ENCODE measurements around the gene GFOD1. TPM values are rescaled to one million over a fixed set of nuclear protein-coding genes. Genes with fewer than 3 reads are reported as not detected.

The GFOD1 gene
- polyA plus RNA-seq, 1 of the 3 experiments (the other 2 are of a cell fraction), result 1.6 TPM

DNA sequence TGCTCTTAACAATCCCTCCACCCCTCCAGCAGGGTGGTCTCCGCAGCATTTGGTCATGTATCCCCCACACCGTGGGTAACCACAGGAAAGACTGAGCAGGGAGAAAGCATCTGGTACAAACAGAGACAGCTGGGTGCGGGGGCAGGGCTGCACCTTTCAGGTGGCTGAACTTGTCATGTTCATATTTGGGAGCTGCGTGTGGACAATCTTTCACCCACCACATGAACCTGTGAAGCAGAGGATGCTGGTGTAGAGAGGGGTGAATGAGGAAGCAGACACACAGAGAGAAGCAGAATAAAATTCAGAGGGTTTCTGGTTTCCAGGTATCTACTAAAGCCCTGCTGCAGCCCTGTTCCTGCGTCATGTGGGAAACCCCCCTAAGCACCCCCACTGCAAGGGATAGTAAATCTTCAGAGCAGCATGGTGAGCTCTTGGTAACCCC is 8.9 kb downstream of the GFOD1 start:
- TF ChIP-seq NFIC (IDR thresholded peaks at IDR 0.05; ENCODE audit: borderline replicate concordance) (no peak), EP300 (IDR thresholded peaks at IDR 0.05; ENCODE audit: borderline replicate concordance in 1 of 2, low read depth in 1 of 2, low read length in 1 of 2) (no peak), RXRA (IDR thresholded peaks at IDR 0.05; ENCODE audit: borderline replicate concordance, low read depth) (no peak), TAF1 (IDR thresholded peaks at IDR 0.05; ENCODE audit: borderline replicate concordance, low read depth, low read length) (no peak)
- TF ChIP-seq, protein P1, sequence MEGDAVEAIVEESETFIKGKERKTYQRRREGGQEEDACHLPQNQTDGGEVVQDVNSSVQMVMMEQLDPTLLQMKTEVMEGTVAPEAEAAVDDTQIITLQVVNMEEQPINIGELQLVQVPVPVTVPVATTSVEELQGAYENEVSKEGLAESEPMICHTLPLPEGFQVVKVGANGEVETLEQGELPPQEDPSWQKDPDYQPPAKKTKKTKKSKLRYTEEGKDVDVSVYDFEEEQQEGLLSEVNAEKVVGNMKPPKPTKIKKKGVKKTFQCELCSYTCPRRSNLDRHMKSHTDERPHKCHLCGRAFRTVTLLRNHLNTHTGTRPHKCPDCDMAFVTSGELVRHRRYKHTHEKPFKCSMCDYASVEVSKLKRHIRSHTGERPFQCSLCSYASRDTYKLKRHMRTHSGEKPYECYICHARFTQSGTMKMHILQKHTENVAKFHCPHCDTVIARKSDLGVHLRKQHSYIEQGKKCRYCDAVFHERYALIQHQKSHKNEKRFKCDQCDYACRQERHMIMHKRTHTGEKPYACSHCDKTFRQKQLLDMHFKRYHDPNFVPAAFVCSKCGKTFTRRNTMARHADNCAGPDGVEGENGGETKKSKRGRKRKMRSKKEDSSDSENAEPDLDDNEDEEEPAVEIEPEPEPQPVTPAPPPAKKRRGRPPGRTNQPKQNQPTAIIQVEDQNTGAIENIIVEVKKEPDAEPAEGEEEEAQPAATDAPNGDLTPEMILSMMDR (IDR thresholded peaks at IDR 0.05), result no peak
- CTCF ChIA-PET, result interaction anchor here (0.6 to 0.9 kb wide), 2 partner anchors 24 to 567 kb away, joined by 3 read pairs; no protein-coding TSS in a partner anchor

GRCh38 chr6:13474787-13475186 is 12.6 kb downstream of the GFOD1 start:
- H3K27me3 ChIP-seq (ENCODE audit: insufficient read depth), result no peaks in the 10 kb centered on the region
- H3K9me3 ChIP-seq, result no peaks in the 10 kb centered on the region
- no peak overlapping the region for H3K27ac ChIP-seq (ENCODE audit: low read depth in 2 of 2, low read length in 1 of 2)
- H3K79me2 ChIP-seq (ENCODE audit: insufficient read depth), result no peaks in the 10 kb centered on the region
- POLR2A ChIA-PET, result no interaction called here
- H4K20me1 ChIP-seq (ENCODE audit: insufficient read depth), result no peaks in the 10 kb centered on the region
- no peaks in the 10 kb centered on the region for H3F3A ChIP-seq (replicated peaks; ENCODE audit: insufficient read depth)
- H3K4me3 ChIP-seq (ENCODE audit: low read depth in 2 of 2, low read length in 1 of 2), result no peak overlapping the region
- 81% methylated on average over 3 of the region's 3 CpGs for WGBS (ENCODE audit: low lambda C conversion rate)
- H3K4me2 ChIP-seq, result no peak overlapping the region
- no peak for DNase-seq
- CTCF ChIA-PET, result interaction anchor here (1.2 kb wide), 1 partner anchor 100 kb away, joined by 3 read pairs; the partner anchor contains the start of gene SIRT5
- no peak for TF ChIP-seq NRF1 (IDR thresholded peaks at IDR 0.05; ENCODE audit: low read depth, low read length)
- TF ChIP-seq, protein P1 (IDR thresholded peaks at IDR 0.05), result no peak
- TF ChIP-seq MXI1 (IDR thresholded peaks at IDR 0.05; ENCODE audit: low read depth, low read length), result no peak
- TF ChIP-seq RCOR1 (IDR thresholded peaks at IDR 0.05; ENCODE audit: low read length), result no peak
- no peak for TF ChIP-seq RXRA (IDR thresholded peaks at IDR 0.05; ENCODE audit: borderline replicate concordance, low read depth)
- TF ChIP-seq TEAD4 (IDR thresholded peaks at IDR 0.05; ENCODE audit: borderline replicate concordance, insufficient read depth), result no peak
- TF ChIP-seq JUND (IDR thresholded peaks at IDR 0.05), result no peak
- TF ChIP-seq, protein P2, sequence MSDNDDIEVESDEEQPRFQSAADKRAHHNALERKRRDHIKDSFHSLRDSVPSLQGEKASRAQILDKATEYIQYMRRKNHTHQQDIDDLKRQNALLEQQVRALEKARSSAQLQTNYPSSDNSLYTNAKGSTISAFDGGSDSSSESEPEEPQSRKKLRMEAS (IDR thresholded peaks at IDR 0.05; ENCODE audit: low read depth), result no peak
- TF ChIP-seq TCF12 (IDR thresholded peaks at IDR 0.05), result no peak
- TF ChIP-seq SMC3 (IDR thresholded peaks at IDR 0.05; ENCODE audit: low read depth, low read length), result no peak
- TF ChIP-seq ELF1 (IDR thresholded peaks at IDR 0.05), result no peak
- TF ChIP-seq, protein P3, sequence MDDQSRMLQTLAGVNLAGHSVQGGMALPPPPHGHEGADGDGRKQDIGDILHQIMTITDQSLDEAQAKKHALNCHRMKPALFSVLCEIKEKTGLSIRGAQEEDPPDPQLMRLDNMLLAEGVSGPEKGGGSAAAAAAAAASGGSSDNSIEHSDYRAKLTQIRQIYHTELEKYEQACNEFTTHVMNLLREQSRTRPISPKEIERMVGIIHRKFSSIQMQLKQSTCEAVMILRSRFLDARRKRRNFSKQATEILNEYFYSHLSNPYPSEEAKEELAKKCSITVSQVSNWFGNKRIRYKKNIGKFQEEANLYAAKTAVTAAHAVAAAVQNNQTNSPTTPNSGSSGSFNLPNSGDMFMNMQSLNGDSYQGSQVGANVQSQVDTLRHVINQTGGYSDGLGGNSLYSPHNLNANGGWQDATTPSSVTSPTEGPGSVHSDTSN (IDR thresholded peaks at IDR 0.05), result no peak
- TF ChIP-seq GABPA (IDR thresholded peaks at IDR 0.05; ENCODE audit: low read depth), result no peak
- TF ChIP-seq, protein P4, sequence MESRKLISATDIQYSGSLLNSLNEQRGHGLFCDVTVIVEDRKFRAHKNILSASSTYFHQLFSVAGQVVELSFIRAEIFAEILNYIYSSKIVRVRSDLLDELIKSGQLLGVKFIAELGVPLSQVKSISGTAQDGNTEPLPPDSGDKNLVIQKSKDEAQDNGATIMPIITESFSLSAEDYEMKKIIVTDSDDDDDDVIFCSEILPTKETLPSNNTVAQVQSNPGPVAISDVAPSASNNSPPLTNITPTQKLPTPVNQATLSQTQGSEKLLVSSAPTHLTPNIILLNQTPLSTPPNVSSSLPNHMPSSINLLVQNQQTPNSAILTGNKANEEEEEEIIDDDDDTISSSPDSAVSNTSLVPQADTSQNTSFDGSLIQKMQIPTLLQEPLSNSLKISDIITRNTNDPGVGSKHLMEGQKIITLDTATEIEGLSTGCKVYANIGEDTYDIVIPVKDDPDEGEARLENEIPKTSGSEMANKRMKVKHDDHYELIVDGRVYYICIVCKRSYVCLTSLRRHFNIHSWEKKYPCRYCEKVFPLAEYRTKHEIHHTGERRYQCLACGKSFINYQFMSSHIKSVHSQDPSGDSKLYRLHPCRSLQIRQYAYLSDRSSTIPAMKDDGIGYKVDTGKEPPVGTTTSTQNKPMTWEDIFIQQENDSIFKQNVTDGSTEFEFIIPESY (IDR thresholded peaks at IDR 0.05; ENCODE audit: borderline replicate concordance, low read depth), result no peak
- TF ChIP-seq SIN3A (IDR thresholded peaks at IDR 0.05; ENCODE audit: borderline replicate concordance, low read depth, low read length), result no peak
- TF ChIP-seq EP300 (IDR thresholded peaks at IDR 0.05; ENCODE audit: borderline replicate concordance in 1 of 2, low read depth in 1 of 2, low read length in 1 of 2), result no peak
- TF ChIP-seq RFX5 (IDR thresholded peaks at IDR 0.05; ENCODE audit: low read length), result no peak
- no peak for TF ChIP-seq TAF1 (IDR thresholded peaks at IDR 0.05; ENCODE audit: borderline replicate concordance, low read depth, low read length)
- no peak for TF ChIP-seq YY1 (IDR thresholded peaks at IDR 0.05; ENCODE audit: low read depth)
- H3K4me1 ChIP-seq (ENCODE audit: control insufficient read depth in 1 of 2, insufficient read depth in 2 of 2, low read depth in 1 of 2, low read length in 1 of 2), result peaks cover 0 to 12% of the 10 kb centered on the region in 2 experiments; a peak in 2 of 4 replicates
- no peak overlapping the region for H3K9ac ChIP-seq
- no peaks in the 10 kb centered on the region for H3K9me2 ChIP-seq
- no peak overlapping the region for H2AFZ ChIP-seq (ENCODE audit: low read depth)
- peaks cover 0 to 2% of the 10 kb centered on the region in 2 experiments for H3K36me3 ChIP-seq (replicated peaks in 1 of 2; ENCODE audit: control insufficient read depth in 1 of 2, insufficient read depth in 2 of 2, low read length in 1 of 2)

More for the DNA sequence above, 8.9 kb downstream of the GFOD1 start:
- no peak overlapping the region for H2AFZ ChIP-seq (ENCODE audit: low read depth)
- no peak overlapping the region for H3K9ac ChIP-seq
- no peaks in the 10 kb centered on the region for H3F3A ChIP-seq (replicated peaks; ENCODE audit: insufficient read depth)
- peaks cover 3% of the 10 kb centered on the region; the same call in 1 of the 2 replicates for H3K79me2 ChIP-seq (ENCODE audit: insufficient read depth)
- H4K20me1 ChIP-seq (ENCODE audit: insufficient read depth), result no peaks in the 10 kb centered on the region
- POLR2A ChIA-PET, result no interaction called here
- H3K4me3 ChIP-seq (ENCODE audit: low read depth in 2 of 2, low read length in 1 of 2), result no peak overlapping the region
- WGBS (ENCODE audit: low lambda C conversion rate), result 88% methylated on average over 5 of the region's 5 CpGs
- no peaks in the 10 kb centered on the region for H3K4me1 ChIP-seq (ENCODE audit: control insufficient read depth in 1 of 2, insufficient read depth in 2 of 2, low read depth in 1 of 2, low read length in 1 of 2)
- H3K4me2 ChIP-seq, result no peak overlapping the region
- H3K9me3 ChIP-seq, result no peaks in the 10 kb centered on the region
- H3K27ac ChIP-seq (ENCODE audit: low read depth in 2 of 2, low read length in 1 of 2), result no peak overlapping the region
- no peaks in the 10 kb centered on the region for H3K9me2 ChIP-seq
- H3K27me3 ChIP-seq (ENCODE audit: insufficient read depth), result no peaks in the 10 kb centered on the region
- DNase-seq, result no peak
- H3K36me3 ChIP-seq (replicated peaks in 1 of 2; ENCODE audit: control insufficient read depth in 1 of 2, insufficient read depth in 2 of 2, low read length in 1 of 2), result peaks cover 0 to 2% of the 10 kb centered on the region in 2 experiments
